Measurements from ENCODE around the gene BEST2.

BEST2 gene

GRCh38 chr19:12801466-12802266 is 50.1 kb downstream of the BEST2 start, which contains the start of the genes PRDX2 and THSD8:
PRDX2 (minus strand) TSS chr19:12801800; CDS start chr19:12801261, 539 bp downstream.
THSD8 (plus strand) TSS chr19:12802069; CDS start chr19:12802072, 3 bp downstream.
- Mint-ChIP-seq H3K9me3 (no peaks in the 10 kb centered on the region), H3K36me3 (no peaks in the 10 kb centered on the region), H3K4me3 (peak within 1 kb of the TSS; percentile 84), H3K27ac (no peak within 1 kb of the TSS), H3K27me3 (peaks cover 2% of the 10 kb centered on the region), H3K4me1 (peaks cover 18% of the 10 kb centered on the region)
- ATAC-seq (ENCODE audit: low read depth) (peak; percentile 65), DNase-seq (ENCODE audit: low spot score in 2 of 2) (peak; percentile 65 to 67)

GRCh38 chr19:12802267-12803106 is 50.9 kb downstream of the BEST2 start:
- no peaks in the 10 kb centered on the region for H3K9me3 Mint-ChIP-seq
- H3K27me3 Mint-ChIP-seq = peaks cover 2% of the 10 kb centered on the region
- peaks cover 20% of the 10 kb centered on the region for H3K4me1 Mint-ChIP-seq
- H3K36me3 Mint-ChIP-seq = no peaks in the 10 kb centered on the region
- peak overlapping the region; percentile 84 for H3K4me3 Mint-ChIP-seq
- no peak for DNase-seq (ENCODE audit: low spot score in 2 of 2)
- ATAC-seq (ENCODE audit: low read depth) = no peak
- H3K27ac Mint-ChIP-seq = no peak overlapping the region

- Mint-ChIP-seq H3K36me3 (no peaks in the 10 kb centered on the region), H3K27me3 (peaks cover 2% of the 10 kb centered on the region), H3K4me1 (peaks cover 23% of the 10 kb centered on the region), H3K4me3 (no peak overlapping the region), H3K9me3 (no peaks in the 10 kb centered on the region), H3K27ac (no peak overlapping the region)
- no peak for ATAC-seq (ENCODE audit: low read depth)
- DNase-seq (ENCODE audit: low spot score in 2 of 2) = no peak
Observed at GRCh38 chr19:12804051-12804450, 52.5 kb downstream of the BEST2 start.

- peaks cover 17% of the 10 kb centered on the region for H3K4me1 Mint-ChIP-seq
- peak within 1 kb of the TSS; percentile 88 for H3K4me3 Mint-ChIP-seq
- peak within 1 kb of the TSS; percentile 89 for H3K27ac Mint-ChIP-seq
- DNase-seq (ENCODE audit: low spot score in 2 of 2) = peak; percentile 85
- peaks cover 2% of the 10 kb centered on the region for H3K27me3 Mint-ChIP-seq
- ATAC-seq (ENCODE audit: low read depth) = peak; percentile 90
- H3K36me3 Mint-ChIP-seq = peaks cover 3% of the 10 kb centered on the region
- no peaks in the 10 kb centered on the region for H3K9me3 Mint-ChIP-seq
Observed at GRCh38 chr19:12806242-12807081, 54.9 kb downstream of the BEST2 start, which contains the start of gene RNASEH2A. RNASEH2A (plus strand) TSS chr19:12806584; CDS start chr19:12806674, 90 bp downstream.
